ENCODE data around the gene GNG7. TPM values are rescaled to one million over a fixed set of nuclear protein-coding genes. Genes with fewer than 3 reads are reported as not detected.

The GNG7 gene
- total and polyA plus RNA-seq, 2 donors (not counting 3 experiments of a cell fraction or from before 2014, with no cell fraction given): 0.29 to 0.84 TPM

DNA sequence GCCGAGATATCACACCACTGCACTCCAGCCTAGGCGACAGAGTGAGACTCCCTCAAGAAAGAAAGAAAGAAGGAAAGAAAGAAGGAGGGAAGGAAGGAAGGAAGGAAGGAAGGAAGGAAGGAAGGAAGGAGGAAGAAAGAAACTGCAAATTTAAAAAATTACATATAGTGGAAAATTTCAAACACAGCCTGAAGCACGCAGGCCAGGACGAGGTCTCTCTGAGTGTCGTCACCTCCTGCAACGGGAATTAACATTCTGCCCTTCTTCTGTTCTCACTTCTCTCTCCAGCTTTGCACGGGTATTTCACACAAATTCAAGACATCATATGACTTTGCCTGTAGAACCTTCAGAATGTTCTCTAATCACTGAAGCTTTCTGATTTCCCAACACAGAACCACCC is 108.2 kb downstream of the GNG7 start:
- intact Hi-C loops (cut with micrococcal nuclease): no loop called here
- no TSS peak for BruUV-seq (replicated peaks)
- DNase-seq (ENCODE audit: low read depth, low spot score) (no peak), FAIRE-seq (no peak)
- TF ChIP-seq JUN (IDR thresholded peaks at IDR 0.05; ENCODE audit: borderline replicate concordance, insufficient read depth, insufficient read length, low read depth) (no peak), POLR2A (IDR thresholded peaks at IDR 0.05; ENCODE audit: low read depth, low read length) (no peak), EZH2 (IDR thresholded peaks at IDR 0.05; ENCODE audit: borderline replicate concordance, low read depth, low read length, severe bottlenecking) (no peak), MYC (IDR thresholded peaks at IDR 0.05; ENCODE audit: low read depth, low read length) (no peak), GATA2 (IDR thresholded peaks at IDR 0.05; ENCODE audit: insufficient read depth, insufficient read length, low read depth, low read length) (no peak), POLR2AphosphoS5 (IDR thresholded peaks at IDR 0.05; ENCODE audit: insufficient read depth, low read depth, low read length) (no peak), FOS (IDR thresholded peaks at IDR 0.05; ENCODE audit: borderline replicate concordance, insufficient read depth, low read length) (no peak)
- TF ChIP-seq, protein P1, sequence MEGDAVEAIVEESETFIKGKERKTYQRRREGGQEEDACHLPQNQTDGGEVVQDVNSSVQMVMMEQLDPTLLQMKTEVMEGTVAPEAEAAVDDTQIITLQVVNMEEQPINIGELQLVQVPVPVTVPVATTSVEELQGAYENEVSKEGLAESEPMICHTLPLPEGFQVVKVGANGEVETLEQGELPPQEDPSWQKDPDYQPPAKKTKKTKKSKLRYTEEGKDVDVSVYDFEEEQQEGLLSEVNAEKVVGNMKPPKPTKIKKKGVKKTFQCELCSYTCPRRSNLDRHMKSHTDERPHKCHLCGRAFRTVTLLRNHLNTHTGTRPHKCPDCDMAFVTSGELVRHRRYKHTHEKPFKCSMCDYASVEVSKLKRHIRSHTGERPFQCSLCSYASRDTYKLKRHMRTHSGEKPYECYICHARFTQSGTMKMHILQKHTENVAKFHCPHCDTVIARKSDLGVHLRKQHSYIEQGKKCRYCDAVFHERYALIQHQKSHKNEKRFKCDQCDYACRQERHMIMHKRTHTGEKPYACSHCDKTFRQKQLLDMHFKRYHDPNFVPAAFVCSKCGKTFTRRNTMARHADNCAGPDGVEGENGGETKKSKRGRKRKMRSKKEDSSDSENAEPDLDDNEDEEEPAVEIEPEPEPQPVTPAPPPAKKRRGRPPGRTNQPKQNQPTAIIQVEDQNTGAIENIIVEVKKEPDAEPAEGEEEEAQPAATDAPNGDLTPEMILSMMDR (IDR thresholded peaks at IDR 0.05; ENCODE audit: extremely low read depth in 1 of 2, insufficient read depth in 1 of 2, low read depth in 1 of 2, low read length in 2 of 2): no peak
- TF ChIP-seq, protein P2, sequence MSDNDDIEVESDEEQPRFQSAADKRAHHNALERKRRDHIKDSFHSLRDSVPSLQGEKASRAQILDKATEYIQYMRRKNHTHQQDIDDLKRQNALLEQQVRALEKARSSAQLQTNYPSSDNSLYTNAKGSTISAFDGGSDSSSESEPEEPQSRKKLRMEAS (IDR thresholded peaks at IDR 0.05; ENCODE audit: insufficient read depth, insufficient read length): no peak
- H3K79me2 ChIP-seq (ENCODE audit: control insufficient read depth, insufficient read depth, low read length): no peaks in the 10 kb centered on the region
- H3K4me3 ChIP-seq (replicated peaks in 1 of 3; ENCODE audit: insufficient read depth in 1 of 3, low read depth in 1 of 3, low read length in 3 of 3): no peak overlapping the region
- POLR2A ChIA-PET: no interaction called here
- H3K9me1 ChIP-seq (replicated peaks; ENCODE audit: control insufficient read depth, extremely low read depth, insufficient read depth, low read length): no peaks in the 10 kb centered on the region
- no peak overlapping the region for H3K4me2 ChIP-seq (ENCODE audit: insufficient read depth, low read length)
- no peak overlapping the region for H3K27ac ChIP-seq (ENCODE audit: insufficient read depth, low read depth, low read length)
- dilution Hi-C loops (cut with MboI; ENCODE audit: extremely low pct_ligation_motif_present, low sequenced_read_pairs): no loop called here
- H2AFZ ChIP-seq (ENCODE audit: low read depth, low read length): no peak overlapping the region
- no peak overlapping the region for H3K9ac ChIP-seq (replicated peaks; ENCODE audit: extremely low read depth, insufficient read depth, low read length)
- peaks cover 3% of the 10 kb centered on the region for H3K4me1 ChIP-seq (ENCODE audit: control insufficient read depth, extremely low read depth, insufficient read depth, low read length)
- H4K20me1 ChIP-seq (replicated peaks; ENCODE audit: control insufficient read depth, extremely low read depth, insufficient read depth, low read length): no peaks in the 10 kb centered on the region
- no peaks in the 10 kb centered on the region for H3K36me3 ChIP-seq (ENCODE audit: control insufficient read depth in 2 of 2, extremely low read depth in 1 of 2, insufficient read depth in 2 of 2, low read length in 2 of 2)
- peaks cover 2% of the 10 kb centered on the region for H3K9me3 ChIP-seq (replicated peaks; ENCODE audit: control insufficient read depth, insufficient read depth, low read length)
- CTCF ChIA-PET: interaction anchor here (1.5 kb wide), 1 partner anchor 42 kb away, joined by 7 read pairs; no protein-coding TSS in a partner anchor
- peaks cover 0 to 14% of the 10 kb centered on the region in 2 experiments for H3K27me3 ChIP-seq (ENCODE audit: control insufficient read depth in 2 of 2, insufficient read depth in 2 of 2, low read length in 2 of 2)

All from endothelial cell of umbilical vein (primary cell).